Sciatic nerve (tissue), 2 donors: Measurements from ENCODE around the gene CCL3. TPM values are rescaled to one million over a fixed set of nuclear protein-coding genes. Genes with fewer than 3 reads are reported as not detected.
"Not testable (repeated sequence)": the region's sequence is repeated elsewhere in the genome, so short reads cannot be mapped to it uniquely, and the experiment has no call there.

ENCODE experiments used
- ATAC-seq: fragments of 200-7000 bp; cut with Tn5 transposase; one replicate; pipeline ENCODE4 v1.9.1; 2020; ENCODE audit warnings: mild to moderate bottlenecking, moderate library complexity
- DNase-seq: peaks from one replicate; pipeline ENCODE4 v3.0.0-alpha.2; 2020; ENCODE audit warnings: low spot score
- intact Hi-C: fragments of 100-400 bp; cut with DNase I; formaldehyde crosslinking; loops from one replicate; pipeline ENCODE4 v1.14.2; 2022
- total RNA-seq: library from RNA; stranded (reverse); fragmentation: NEBNext Ultra II Directional; extraction: Animal tissue kit (Norgen Biotek cat#: 25700); gene quantifications from one replicate; pipeline ENCODE4 v1.2.1, GENCODE V29; 2021
- donor health status: DM: no; HTN: no; CAD: no.
- donor health status: DM: no; HTN: no; CAD: no.

Gene CCL3
- total RNA-seq, 1 donor from 2014 or later, result 39.9 TPM

GRCh38 chr17:36118477-36119353 is 28.8 kb upstream of the CCL3 start:
- ATAC-seq, result no peak
- intact Hi-C loops, result loop anchor here (5.0 kb wide), 1 partner anchor 51 kb away; no protein-coding TSS in a partner anchor
- DNase-seq, result no peak

DNA sequence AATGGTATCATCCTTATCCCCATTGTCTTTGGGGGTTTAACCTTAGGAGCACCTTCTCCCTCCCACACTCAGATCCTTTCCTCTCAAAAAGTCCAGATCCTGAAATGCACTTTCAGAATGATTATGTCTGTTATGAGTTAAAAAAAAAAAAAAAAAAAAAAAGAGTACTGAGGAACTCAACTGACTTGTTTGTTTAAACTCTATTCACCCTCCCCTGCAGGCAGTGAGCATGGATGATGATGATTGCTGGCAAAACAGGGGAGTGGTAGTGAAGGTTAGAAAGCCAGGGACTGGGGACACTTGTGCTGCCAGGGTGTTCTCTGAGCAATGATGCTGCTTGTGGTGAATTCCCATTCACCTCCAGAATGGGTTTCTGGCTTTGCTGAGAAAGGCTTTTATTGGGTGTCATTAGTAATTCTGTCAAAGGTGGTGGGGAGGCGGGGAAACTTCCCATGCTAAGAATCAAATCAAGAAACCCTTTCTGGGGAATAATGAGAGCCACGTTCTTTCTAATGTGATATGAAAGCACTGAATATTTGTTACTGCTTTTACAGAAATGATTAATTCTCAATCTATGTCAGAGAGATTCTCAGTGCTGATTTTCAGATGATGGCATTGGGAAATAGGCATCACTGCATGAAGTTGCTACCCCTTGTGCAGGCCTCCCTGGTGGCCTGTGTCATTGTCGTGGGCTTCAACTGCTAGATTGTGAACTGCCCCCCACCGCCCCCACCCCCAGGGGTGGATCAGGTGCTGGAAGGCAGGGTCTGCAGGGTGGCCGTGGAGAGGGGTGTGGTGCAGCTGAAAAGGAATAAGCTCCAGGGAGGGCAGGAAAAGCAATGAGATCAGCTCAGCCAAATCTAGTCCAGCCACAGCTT is 27.8 kb upstream of the CCL3 start:
- ATAC-seq, result no peak
- intact Hi-C loops, result loop anchor here (5.0 kb wide), 1 partner anchor 50 kb away; no protein-coding TSS in a partner anchor

GRCh38 chr17:36115649-36115977 is 25.7 kb upstream of the CCL3 start:
- intact Hi-C loops, result loop anchor here (5.0 kb wide), 1 partner anchor 48 kb away; no protein-coding TSS in a partner anchor
- not testable (repeated sequence) for ATAC-seq, DNase-seq

More for the DNA sequence above, 27.8 kb upstream of the CCL3 start:
- no peak for DNase-seq

GRCh38 chr17:36114971-36115648 is 25.2 kb upstream of the CCL3 start:
- not testable (repeated sequence) for DNase-seq, ATAC-seq
- intact Hi-C loops, result loop anchor here (5.0 kb wide), 2 partner anchors 48 to 72 kb away; no protein-coding TSS in a partner anchor

DNA sequence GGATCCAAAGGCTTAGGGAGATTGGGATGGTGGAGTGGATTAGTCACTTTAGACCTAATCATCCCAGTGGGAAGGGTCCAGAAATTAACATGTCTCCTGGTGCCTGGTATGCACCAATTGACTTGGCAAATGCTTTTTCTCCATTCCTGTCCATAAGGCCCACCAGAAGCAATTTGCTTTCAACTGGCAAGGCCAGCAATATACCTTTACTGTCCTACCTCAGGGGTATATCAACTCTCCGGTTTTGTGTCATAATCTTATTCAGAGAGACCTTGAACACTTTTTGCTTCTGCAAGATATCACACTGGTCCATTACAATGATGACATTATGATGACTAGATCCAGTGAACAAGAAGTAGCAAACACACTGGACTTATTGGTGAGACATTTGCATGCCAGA is 23.2 kb upstream of the CCL3 start:
- not testable (repeated sequence) for DNase-seq, ATAC-seq
- intact Hi-C loops, result loop anchor here (5.0 kb wide), 1 partner anchor 74 kb away; no protein-coding TSS in a partner anchor

DNA sequence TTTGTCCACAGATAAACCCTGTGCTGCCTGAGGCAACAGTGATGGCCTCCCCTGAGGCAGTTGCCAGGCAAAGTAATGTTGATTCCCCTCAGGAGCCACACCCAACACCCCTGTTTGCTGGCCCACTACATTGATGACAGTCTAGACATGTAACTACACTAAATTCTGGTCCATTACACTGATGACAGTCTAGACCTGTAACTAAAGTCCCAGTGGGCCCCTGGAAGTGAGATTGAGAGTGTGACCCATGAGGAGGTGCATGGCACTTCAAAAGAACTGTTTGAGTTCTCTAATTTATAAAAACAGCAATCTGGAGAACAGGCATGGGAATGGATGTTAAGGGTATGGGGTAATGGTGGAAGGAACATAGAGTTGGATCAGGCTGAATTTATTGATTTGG is 22.6 kb upstream of the CCL3 start:
- DNase-seq (no peak), ATAC-seq (no peak)
- intact Hi-C loops, result loop anchor here (5.0 kb wide), 1 partner anchor 75 kb away; no protein-coding TSS in a partner anchor

DNA sequence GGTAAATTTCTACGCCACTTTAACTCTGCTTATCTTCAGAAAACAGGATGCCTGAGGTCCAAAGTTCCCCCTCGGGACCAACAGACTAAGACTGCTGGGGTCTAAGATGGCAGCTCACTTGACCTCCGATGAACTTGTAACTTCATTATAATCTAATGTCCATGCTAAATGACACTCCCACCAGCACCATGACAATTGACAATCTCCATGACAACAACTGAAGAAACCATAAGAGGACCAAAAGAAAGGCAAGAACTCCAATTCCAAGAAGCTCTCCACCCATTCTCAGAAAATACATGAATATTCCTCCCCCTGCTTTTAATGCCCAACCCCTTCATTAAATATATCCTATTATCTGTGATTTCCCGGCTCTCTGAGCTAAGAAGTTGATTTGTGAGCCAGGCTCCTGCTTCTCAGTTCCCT is 21.1 kb upstream of the CCL3 start:
- intact Hi-C loops, result loop anchor here (5.0 kb wide), 1 partner anchor 76 kb away; no protein-coding TSS in a partner anchor
- DNase-seq (no peak), ATAC-seq (no peak)

- intact Hi-C loops, DNase-seq, ATAC-seq: not testable (repeated sequence)
Measured at GRCh38 chr17:36108265-36108664, 18.3 kb upstream of the CCL3 start.

DNA sequence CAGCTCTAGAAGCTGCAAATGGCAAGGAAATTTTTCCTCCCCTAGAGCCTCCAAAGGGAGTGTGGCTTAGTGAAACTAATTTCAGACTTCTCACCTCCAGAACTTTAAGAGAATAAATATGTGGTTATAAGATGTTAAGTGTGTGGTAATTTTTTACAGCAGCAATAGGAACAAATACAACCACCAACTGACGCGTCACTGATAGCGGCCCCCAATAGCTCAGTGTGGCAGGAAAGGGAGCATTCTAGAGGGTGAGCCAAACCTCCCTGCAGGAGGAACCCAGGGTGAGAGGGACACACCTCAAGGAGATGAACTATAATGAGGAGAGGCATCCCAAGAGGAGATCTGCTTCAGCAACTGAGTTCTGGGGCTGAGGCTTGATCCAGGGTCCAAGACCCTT is 17.7 kb upstream of the CCL3 start:
- intact Hi-C loops, result no loop called here
- DNase-seq (no peak), ATAC-seq (no peak)

- intact Hi-C loops, result no loop called here
- ATAC-seq (no peak), DNase-seq (no peak)
Measured at GRCh38 chr17:36106493-36106835, 16.5 kb upstream of the CCL3 start.

- intact Hi-C loops, result no loop called here
- no peak for ATAC-seq
- DNase-seq, result no peak
Measured at GRCh38 chr17:36105781-36106492, 16.0 kb upstream of the CCL3 start.

DNA sequence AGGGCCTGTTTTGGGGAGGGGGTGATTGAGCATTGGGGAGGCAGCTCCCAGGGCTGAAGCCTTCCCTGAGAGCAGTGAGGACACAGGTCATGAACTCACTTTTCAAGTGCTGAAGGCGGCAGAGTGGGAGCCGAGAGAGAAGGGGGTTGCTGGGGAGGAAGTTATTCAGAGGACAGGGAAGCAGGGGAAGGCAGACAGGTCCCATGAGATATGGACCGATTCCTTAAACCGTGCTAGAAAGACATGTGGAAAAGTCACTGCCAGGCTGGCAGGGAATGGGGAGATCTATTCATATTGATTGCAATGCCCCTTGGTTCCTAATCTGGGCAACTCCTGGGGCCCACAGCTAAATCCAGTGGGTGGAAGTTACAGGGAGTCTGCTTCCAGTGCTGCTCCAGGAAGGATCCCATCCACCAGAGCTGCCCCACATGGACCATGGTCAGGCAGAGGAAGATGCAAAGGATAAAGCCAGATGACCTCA is 14.8 kb upstream of the CCL3 start:
- DNase-seq (no peak), ATAC-seq (no peak)
- intact Hi-C loops, result no loop called here

GRCh38 chr17:36104246-36104645 is 14.3 kb upstream of the CCL3 start:
- DNase-seq, intact Hi-C loops, ATAC-seq: not testable (repeated sequence)

- DNase-seq, intact Hi-C loops: not testable (repeated sequence)
- ATAC-seq, result peak; percentile 74
Measured at GRCh38 chr17:36103401-36103975, 13.5 kb upstream of the CCL3 start, which contains the start of gene CCL4. Gene CCL4, plus strand, starts transcription at chr17:36103827. Its CDS starts 79 bp downstream, at chr17:36103906.

GRCh38 chr17:36099004-36099403 is 9.1 kb upstream of the CCL3 start:
- intact Hi-C loops, ATAC-seq, DNase-seq: not testable (repeated sequence)

DNA sequence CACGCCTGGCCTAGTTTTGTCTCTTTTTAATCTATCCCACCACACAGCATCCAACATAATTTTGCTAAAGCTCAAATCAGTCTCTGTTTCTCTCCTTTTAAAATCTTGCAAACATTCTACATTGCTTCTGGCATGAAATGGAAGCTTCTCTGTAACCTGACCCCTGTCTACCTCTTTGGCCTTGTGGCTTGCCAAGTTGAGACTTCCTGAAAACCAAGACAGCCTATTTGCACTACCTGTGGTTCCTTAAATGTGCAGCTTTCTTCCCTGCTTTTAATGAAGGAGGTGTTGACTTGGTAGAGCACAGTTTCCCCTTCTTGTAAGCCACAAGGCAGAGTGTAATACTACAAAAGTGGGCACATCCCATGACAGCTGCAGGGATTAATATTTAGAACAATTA is 6.0 kb upstream of the CCL3 start:
- intact Hi-C loops, result no loop called here
- DNase-seq (no peak), ATAC-seq (no peak)

DNA sequence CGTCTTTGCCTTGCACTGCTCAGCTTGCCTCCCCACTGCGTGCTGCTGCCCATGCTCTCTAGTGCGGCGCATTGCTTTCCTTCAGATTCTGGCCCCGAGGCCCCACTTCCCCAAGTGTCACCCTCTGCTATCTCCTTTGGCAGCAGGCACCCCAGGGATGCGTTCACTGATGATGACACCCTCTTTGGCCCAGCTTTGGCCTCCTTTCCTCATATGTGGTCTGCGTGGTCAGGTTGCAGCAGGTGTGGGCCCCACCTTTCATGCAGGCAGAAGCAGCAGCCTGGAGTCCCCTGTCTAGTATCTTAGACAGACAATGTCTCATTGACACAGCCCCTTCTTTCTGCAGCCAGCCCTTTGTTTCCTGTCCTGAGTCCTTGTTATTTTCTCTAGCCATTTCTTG is 4.8 kb upstream of the CCL3 start:
- DNase-seq (no peak), ATAC-seq (no peak)
- intact Hi-C loops, result no loop called here

DNA sequence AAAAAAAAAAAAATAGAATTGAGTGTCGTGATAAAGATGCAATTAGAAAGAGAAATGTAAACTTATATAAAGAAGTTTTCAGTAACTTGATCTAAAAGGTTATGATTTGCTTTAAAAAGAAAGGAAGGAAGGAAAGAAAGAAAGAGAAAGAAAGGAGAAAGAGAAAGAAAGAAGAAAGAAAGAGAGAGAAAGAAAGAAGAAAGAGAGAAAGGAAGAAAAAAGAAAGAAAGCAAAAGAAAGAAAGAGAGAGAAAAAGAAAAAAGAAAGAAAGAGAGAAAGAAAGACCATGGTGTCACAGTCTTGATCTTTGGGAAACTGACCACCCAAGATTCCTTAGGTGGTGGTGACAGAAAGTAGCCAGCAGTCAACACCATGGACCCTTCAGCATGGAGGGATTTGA is 4.3 kb upstream of the CCL3 start:
- intact Hi-C loops, result no loop called here
- DNase-seq (no peak), ATAC-seq (no peak)
